Mesenteric fat pad (tissue), 1 donor: ENCODE results near the gene RNF17. TPM values are rescaled to one million over a fixed set of nuclear protein-coding genes. Genes with fewer than 3 reads are reported as not detected.

ENCODE experiments used
- DNase-seq: peaks from one replicate; pipeline ENCODE4 v3.0.0-alpha.2; 2020; ENCODE audit warnings: low spot score
- total RNA-seq: library from RNA; stranded (reverse); fragmentation: NEBNext Ultra II Directional; extraction: Animal tissue kit (Norgen Biotek cat#: 25700); gene quantifications from one replicate; pipeline ENCODE4 v1.2.1, GENCODE V29; 2021
- donor health status: DM: yes; HTN: yes; CAD: no.

Gene RNF17
- total RNA-seq, 1 donor from 2014 or later, result 0.58 TPM

- DNase-seq, result no peak
Measured at GRCh38 chr13:24851546-24851945, 87.6 kb downstream of the RNF17 start.

- no peak for DNase-seq
Measured at GRCh38 chr13:24854311-24854710, 90.3 kb downstream of the RNF17 start.

- DNase-seq, result no peak
Measured at GRCh38 chr13:24858953-24859352, 95.0 kb downstream of the RNF17 start.

GRCh38 chr13:24860770-24861169 is 96.8 kb downstream of the RNF17 start:
- DNase-seq, result no peak

- no peak for DNase-seq
Measured at GRCh38 chr13:24861617-24862362, 97.8 kb downstream of the RNF17 start.

- DNase-seq, result no peak
Measured at GRCh38 chr13:24863748-24864540, 100.0 kb downstream of the RNF17 start.

DNA sequence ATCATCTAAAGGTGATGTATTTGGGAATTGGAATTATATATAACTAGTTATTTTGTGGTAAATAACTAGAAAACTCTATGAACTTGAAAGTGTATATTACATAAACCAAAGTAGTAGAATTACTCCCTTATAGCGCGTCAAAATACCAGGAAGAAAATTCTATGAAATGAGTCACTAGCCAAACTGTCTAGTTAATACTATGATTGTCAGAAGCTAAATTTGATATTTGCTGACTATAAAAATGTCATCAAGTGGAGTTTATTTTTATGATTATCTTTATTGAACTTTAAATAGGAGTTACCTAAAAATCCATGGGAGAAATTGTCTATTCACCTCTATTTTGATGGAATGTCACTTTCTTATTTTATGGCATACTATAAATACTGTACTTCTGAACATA is 100.6 kb downstream of the RNF17 start:
- no peak for DNase-seq

GRCh38 chr13:24865163-24865953 is 101.4 kb downstream of the RNF17 start:
- no peak for DNase-seq

DNA sequence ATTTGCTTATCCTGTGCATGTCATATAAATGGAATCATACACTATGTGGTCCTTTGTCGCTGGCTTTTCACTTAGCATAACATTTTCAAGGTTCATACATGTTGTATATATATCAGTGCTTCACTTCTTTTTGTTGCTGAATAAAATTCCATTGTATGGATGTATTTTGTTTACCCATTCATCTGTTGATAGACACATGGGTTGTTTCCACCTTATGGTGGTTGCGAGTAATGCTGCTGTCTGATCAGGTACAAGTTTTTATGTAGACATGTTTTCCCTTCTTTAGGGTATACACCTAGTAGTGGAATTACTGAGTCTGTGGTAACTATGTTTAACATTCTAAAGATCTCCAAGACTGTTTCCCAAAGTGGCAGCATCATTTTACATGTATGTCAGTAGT is 102.5 kb downstream of the RNF17 start:
- no peak for DNase-seq

GRCh38 chr13:24868874-24869273 is 104.9 kb downstream of the RNF17 start:
- no peak for DNase-seq

DNA sequence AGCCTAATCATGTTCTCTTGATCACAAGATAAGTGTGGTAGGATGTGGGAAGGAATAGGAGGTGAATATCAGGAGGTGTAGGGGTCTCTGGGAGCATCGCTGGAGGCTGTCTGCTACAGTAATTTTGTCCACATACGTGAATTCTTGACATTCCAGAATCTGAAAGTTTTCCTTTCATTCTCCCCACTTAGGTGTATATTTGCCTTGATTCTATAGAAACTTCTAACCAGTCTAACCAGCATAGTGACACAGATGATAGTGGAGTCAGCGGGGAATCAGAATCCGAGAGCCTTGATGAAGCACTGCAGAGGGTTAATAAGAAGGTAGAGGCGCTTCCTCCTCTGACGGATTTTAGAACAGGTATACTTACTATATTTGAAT is 106.4 kb downstream of the RNF17 start:
- no peak for DNase-seq

DNA sequence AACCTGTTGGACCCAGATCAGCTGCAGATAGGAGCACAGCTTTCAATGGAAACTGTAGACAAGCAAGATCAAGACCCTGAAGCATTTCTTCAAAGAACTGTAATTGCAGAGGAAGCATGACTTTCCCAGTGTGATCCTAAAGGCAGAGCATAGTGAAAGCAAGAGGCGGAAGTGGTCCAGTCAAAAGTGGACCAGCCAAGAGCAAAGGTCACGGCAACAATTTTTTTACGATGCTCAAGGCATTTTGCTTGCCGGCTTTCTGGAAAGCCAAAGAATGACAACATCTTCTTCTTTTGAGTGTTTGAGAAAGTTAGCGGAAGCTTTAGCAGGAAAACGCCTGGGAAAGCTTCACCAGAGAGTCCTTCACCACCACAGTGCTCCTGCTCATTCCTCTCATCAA is 111.6 kb downstream of the RNF17 start:
- DNase-seq, result no peak

DNA sequence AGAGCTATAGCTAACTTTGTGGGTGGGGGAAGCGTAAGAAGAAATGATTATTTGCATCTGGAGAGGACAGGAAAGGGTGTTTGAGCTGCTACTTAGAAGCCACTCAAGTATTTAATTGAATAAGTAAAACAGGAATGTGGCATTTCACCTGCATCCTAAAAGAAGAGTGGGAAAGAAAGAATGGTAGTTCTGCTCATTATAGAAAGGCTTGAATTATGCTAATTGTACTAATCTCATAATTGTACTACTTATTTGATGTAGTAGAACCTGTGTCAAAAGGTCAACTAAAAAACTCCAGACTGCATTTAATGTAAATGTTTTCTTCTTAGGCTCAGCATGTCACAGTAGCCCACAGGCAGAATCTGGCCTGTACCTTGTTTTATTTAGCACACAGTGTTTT is 113.6 kb downstream of the RNF17 start:
- no peak for DNase-seq

GRCh38 chr13:24878340-24878739 is 114.4 kb downstream of the RNF17 start:
- no peak for DNase-seq

DNA sequence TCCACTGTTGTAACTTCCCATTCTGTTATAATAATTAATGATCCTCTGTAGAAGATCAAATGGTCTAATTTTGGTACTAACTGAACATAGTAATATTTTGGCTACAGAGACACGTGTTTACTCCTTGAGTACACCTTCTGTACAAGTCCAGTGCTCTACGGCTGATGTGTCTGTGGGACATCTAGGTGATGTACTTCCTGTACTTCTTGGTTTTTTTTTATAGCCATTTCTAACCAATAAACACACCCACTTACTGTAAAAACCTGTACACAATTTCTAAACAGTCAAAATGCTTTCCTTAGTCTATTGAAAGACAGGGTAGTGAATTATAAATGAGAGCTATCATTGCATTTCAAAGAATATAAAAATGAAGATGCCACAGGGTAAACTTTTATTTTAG is 118.7 kb downstream of the RNF17 start:
- DNase-seq, result no peak

GRCh38 chr13:24887759-24888158 is 123.8 kb downstream of the RNF17 start:
- DNase-seq, result no peak

DNA sequence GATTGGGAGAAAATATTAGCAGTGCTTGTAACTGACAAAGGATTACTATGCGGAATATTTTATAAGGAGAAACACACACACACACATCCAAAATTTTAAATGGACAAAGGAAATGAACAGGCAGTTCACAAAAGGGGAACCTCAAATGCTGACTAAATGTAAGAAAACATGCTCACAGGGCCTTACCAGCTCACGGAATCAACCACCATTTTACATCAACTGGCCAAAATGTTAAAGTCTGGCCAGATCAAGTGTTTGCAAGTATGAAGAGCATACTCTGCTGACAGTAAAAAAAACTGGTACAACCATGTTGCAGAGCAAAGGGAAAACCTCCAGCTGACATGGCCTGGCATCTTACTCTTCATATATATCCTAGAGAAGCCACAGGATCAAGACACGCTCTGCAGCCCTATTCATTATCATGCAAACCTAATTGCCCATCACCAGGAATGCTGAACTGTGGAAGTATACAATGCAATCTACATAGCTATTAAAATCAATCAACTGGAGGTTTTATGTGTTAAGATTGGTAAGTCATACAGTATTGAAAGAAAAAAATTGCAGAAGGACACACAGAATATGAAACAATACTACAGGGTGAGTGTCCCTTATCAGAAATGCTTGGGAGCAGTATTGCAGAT is 124.4 kb downstream of the RNF17 start:
- no peak for DNase-seq

GRCh38 chr13:24890256-24890655 is 126.3 kb downstream of the RNF17 start:
- no peak for DNase-seq

DNA sequence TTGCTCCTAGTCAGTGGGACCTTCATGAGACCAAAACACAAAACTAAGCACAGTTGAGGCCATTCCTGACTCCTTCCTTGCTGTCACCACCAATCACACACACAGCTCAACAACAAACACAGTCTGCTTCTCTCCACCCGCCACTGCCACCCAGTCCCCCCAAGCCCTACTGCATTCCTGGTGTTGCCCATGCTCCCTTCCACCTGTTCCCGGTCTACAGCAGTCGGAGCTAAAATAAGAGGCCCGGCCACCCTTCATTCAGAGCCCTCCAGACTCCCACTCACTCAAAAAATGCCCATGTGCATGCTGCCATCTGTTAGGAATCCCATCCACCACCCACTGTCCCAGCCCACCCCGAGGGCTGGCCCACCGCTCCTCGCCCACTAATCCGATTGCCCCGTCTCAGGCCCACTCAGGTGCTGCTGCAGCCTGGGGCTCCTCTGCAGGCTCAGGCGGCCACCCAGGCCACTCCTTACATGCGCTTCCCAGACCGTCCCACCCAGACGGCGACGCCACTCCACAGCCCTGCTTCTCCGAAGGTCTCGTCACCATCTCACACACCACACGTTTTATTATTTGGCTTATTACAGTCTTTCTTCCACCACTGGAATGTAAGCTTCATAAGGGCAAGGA is 127.6 kb downstream of the RNF17 start:
- DNase-seq, result no peak

- DNase-seq, result no peak
Measured at GRCh38 chr13:24892829-24893228, 128.9 kb downstream of the RNF17 start.

GRCh38 chr13:24893863-24894262 is 129.9 kb downstream of the RNF17 start:
- no peak for DNase-seq
